Nephron (organoid): ENCODE results near the gene MYL12A.
"Not testable (repeated sequence)": the region's sequence is repeated elsewhere in the genome, so short reads cannot be mapped to it uniquely, and the experiment has no call there.

Source experiments
- H3K27ac Mint-ChIP-seq, 3 experiments: 2 replicates each; pipeline ENCODE4 v1.8.0; 2020; ENCODE audit warnings: mixed read lengths in 3 of 3, mild to moderate bottlenecking in 2 of 3, moderate library complexity in 1 of 3
- H3K27me3 Mint-ChIP-seq: 2 replicates; pipeline ENCODE4 v1.8.0; 2021; ENCODE audit warnings: low read depth, mild to moderate bottlenecking, moderate library complexity, mixed read lengths
- H3K36me3 Mint-ChIP-seq: 2 replicates; pipeline ENCODE4 v1.8.0; 2020; ENCODE audit warnings: low read depth, mixed read lengths
- H3K4me1 Mint-ChIP-seq: 2 replicates; pipeline ENCODE4 v1.8.0; 2020; ENCODE audit warnings: mixed read lengths
- H3K4me3 Mint-ChIP-seq, 3 experiments: 2 replicates each; pipeline ENCODE4 v1.8.0; 2020; ENCODE audit warnings: mild to moderate bottlenecking in 3 of 3, mixed read lengths in 3 of 3, moderate library complexity in 2 of 3
- H3K9me3 Mint-ChIP-seq: 2 replicates; pipeline ENCODE4 v1.8.0; 2020; ENCODE audit warnings: mixed read lengths
- CTCF ChIP-seq, 3 experiments: fragments of 200-600 bp; sonication (generic); IDR thresholded peaks; one replicate each; pipeline ENCODE4 v1.5.0; 2021; ENCODE audit warnings: antibody characterized with exemption in 3 of 3; ENCODE audit not compliant: unreplicated experiment in 3 of 3

MYL12A gene

GRCh38 chr18:3247240-3248061 lies at the start of gene MYL12A:
Gene MYL12A (plus strand): TSS chr18:3247801. CDS start chr18:3253248, 5,447 bp downstream.
- H3K4me3 Mint-ChIP-seq: peak within 1 kb of the TSS; percentile 84 to 93 (median 89)
- peaks cover 15% of the 10 kb centered on the region for H3K36me3 Mint-ChIP-seq
- TF ChIP-seq CTCF (IDR thresholded peaks at IDR 0.05; ENCODE audit: unreplicated experiment in 3 of 3): no peak
- peak within 1 kb of the TSS; percentile 100 for H3K27ac Mint-ChIP-seq
- peaks cover 28% of the 10 kb centered on the region for H3K4me1 Mint-ChIP-seq
- H3K27me3 Mint-ChIP-seq: no peaks in the 10 kb centered on the region
- H3K9me3 Mint-ChIP-seq: no peaks in the 10 kb centered on the region

DNA sequence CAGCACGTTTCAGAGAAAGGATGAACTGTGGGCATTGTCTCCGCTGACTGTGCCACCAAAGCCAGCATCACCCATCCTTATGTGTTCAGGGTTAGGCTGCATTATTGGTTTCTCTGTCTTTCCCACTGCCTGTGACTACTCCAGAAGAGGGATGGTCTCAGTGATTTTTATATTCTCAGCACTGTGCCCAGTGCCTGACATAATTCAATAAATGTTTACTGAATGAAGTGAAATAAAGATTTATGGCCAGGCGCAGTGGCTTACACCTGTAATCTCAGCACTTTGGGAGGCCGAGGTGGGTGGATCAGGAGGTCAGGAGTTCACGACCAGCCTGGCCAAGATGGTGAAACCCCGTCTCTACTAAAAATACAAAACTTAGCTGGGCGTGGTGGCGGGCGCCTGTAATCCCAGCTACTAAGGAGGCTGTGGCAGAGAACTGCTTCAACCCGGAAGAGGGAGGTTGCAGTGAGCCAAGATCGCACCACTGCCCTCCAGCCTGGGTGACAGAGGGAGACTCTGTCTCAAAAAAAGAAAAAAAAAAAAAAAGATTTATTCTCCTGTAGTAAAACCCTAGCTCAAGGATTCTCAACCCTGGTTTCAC lies 49.2 kb upstream of the MYL12A start:
- H3K27me3 Mint-ChIP-seq, H3K4me3 Mint-ChIP-seq, H3K27ac Mint-ChIP-seq, H3K36me3 Mint-ChIP-seq: not testable (repeated sequence)
- Mint-ChIP-seq H3K4me1 (peaks cover 20% of the 10 kb centered on the region), H3K9me3 (peaks cover 16% of the 10 kb centered on the region)

DNA sequence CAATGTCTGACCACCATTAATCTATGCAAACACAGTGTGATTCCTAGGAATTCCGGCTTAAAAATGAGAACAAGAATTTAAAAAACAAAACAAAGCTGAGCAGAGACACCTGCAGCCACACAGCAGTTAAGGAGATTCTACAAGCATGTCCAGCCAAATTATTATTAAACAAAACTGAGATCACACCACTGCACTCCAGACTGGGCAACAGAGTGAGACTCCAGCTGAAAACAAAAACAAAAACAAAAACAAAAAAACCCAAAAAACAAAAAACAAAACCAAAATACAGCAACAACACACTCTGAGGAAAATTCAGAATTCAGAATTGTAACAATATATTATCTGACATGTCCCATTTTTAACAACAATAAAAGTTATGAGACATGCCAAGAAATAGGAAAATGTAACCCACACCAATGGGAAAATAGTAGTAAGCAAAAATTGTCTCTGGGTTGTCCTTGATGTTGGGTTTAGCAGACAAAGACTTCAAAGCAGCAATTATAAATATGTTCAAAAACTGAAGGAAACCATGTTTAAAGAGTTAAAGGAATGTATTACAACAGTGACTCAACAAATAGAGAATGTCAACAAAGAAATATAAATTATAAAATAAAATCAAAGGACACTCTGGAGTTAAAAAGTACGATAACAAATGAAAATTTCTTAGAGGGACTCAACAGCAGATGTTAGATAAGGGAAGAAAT lies 47.5 kb upstream of the MYL12A start:
- H3K27ac Mint-ChIP-seq: no peak overlapping the region
- H3K4me3 Mint-ChIP-seq: no peak overlapping the region
- peaks cover 14% of the 10 kb centered on the region for H3K4me1 Mint-ChIP-seq
- no peak for TF ChIP-seq CTCF (IDR thresholded peaks at IDR 0.05; ENCODE audit: unreplicated experiment in 3 of 3)
- H3K9me3 Mint-ChIP-seq: peaks cover 31% of the 10 kb centered on the region
- H3K36me3 Mint-ChIP-seq: peaks cover 10% of the 10 kb centered on the region
- H3K27me3 Mint-ChIP-seq: no peaks in the 10 kb centered on the region

GRCh38 chr18:3205239-3205638 lies 42.4 kb upstream of the MYL12A start:
- Mint-ChIP-seq H3K27ac (no peak overlapping the region), H3K27me3 (no peaks in the 10 kb centered on the region), H3K9me3 (peaks cover 35% of the 10 kb centered on the region), H3K4me3 (no peak overlapping the region), H3K36me3 (peaks cover 11% of the 10 kb centered on the region), H3K4me1 (peaks cover 5% of the 10 kb centered on the region)
- no peak for TF ChIP-seq CTCF (IDR thresholded peaks at IDR 0.05; ENCODE audit: unreplicated experiment in 3 of 3)

- Mint-ChIP-seq H3K9me3 (peaks cover 27% of the 10 kb centered on the region), H3K27me3 (no peaks in the 10 kb centered on the region), H3K36me3 (peaks cover 11% of the 10 kb centered on the region), H3K4me1 (peaks cover 27% of the 10 kb centered on the region), H3K4me3 (no peak overlapping the region), H3K27ac (no peak overlapping the region)
- no peak for TF ChIP-seq CTCF (IDR thresholded peaks at IDR 0.05; ENCODE audit: unreplicated experiment in 3 of 3)
Observed at GRCh38 chr18:3207565-3207964, 40.0 kb upstream of the MYL12A start.

- H3K4me1 Mint-ChIP-seq: peaks cover 45% of the 10 kb centered on the region
- H3K4me3 Mint-ChIP-seq: no peak overlapping the region
- H3K36me3 Mint-ChIP-seq: peaks cover 2% of the 10 kb centered on the region
- H3K27ac Mint-ChIP-seq: no peak overlapping the region
- TF ChIP-seq CTCF (IDR thresholded peaks at IDR 0.05; ENCODE audit: unreplicated experiment in 3 of 3): no peak
- H3K27me3 Mint-ChIP-seq: no peaks in the 10 kb centered on the region
- H3K9me3 Mint-ChIP-seq: peaks cover 9% of the 10 kb centered on the region
Observed at GRCh38 chr18:3209859-3210569, 37.6 kb upstream of the MYL12A start.
